GM12891 (cell line): ENCODE results near the gene TMEM185B.

Experiments
- POLR2A ChIP-seq: IDR thresholded peaks from 2 replicates; pipeline ENCODE4 v1.6.1; 2011; ENCODE audit warnings: low read depth, low read length, control low read depth
- TAF1 ChIP-seq: IDR thresholded peaks from 2 replicates; pipeline ENCODE4 v1.6.1; 2011; ENCODE audit warnings: low read depth, low read length, control low read depth

DNA sequence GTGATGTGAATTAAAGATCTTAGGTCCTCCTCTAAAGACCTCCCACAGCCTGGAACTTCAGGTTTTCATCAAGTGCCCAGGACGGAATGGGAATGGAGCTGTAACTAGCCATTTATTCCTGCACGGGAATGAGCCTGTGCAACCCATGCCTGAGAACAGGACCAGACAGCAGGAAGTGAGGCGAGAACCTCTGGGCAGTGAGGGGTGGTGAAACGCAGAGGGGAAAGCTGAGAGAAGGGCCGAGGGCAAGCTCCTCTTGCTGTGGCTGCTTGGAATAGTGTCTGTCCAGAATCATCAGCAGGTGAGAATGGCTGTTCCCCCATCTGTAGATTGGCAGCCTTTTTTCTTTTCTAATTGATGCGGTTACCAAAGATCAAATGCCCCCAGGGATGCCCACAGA lies 24.7 kb upstream of the TMEM185B start:
- TF ChIP-seq TAF1 (no peak), POLR2A (no peak)
